ENCODE data around the gene ARHGEF11.

Gene ARHGEF11

GRCh38 chr1:156947818-156948525 is 97.6 kb downstream of the ARHGEF11 start:
- no peaks in the 10 kb centered on the region for H3K9me3 ChIP-seq (replicated peaks in 1 of 11)
- H3K4me3 ChIP-seq, result no peak overlapping the region
- H3K27ac ChIP-seq, result no peak overlapping the region
- peaks cover 0 to 92% (median 6%) of the 10 kb centered on the region in 11 experiments; a peak in 8 of 22 replicates for H4K20me1 ChIP-seq
- H3K27me3 ChIP-seq, result no peaks in the 10 kb centered on the region
- no peak overlapping the region for H3K9ac ChIP-seq
- TF ChIP-seq Cebpa-rat (IDR thresholded peaks at IDR 0.05), result no peak
- peaks cover 0 to 7% (median 0%) of the 10 kb centered on the region in 10 experiments; a peak in 1 of 20 replicates for H3K4me1 ChIP-seq
- peaks cover 99 to 100% (median 100%) of the 10 kb centered on the region in 11 experiments for H3K36me3 ChIP-seq
- no peak overlapping the region for H3K4me2 ChIP-seq

GRCh38 chr1:156947127-156947526 is 98.4 kb downstream of the ARHGEF11 start:
- H3K27me3 ChIP-seq, result no peaks in the 10 kb centered on the region
- H4K20me1 ChIP-seq, result peaks cover 0 to 93% (median 6%) of the 10 kb centered on the region in 11 experiments; a peak in 8 of 22 replicates
- peaks cover 0 to 7% (median 0%) of the 10 kb centered on the region in 10 experiments; a peak in 1 of 20 replicates for H3K4me1 ChIP-seq
- no peaks in the 10 kb centered on the region for H3K9me3 ChIP-seq (replicated peaks in 1 of 11)
- TF ChIP-seq Cebpa-rat (IDR thresholded peaks at IDR 0.05), result no peak
- H3K4me2 ChIP-seq, result no peak overlapping the region
- H3K27ac ChIP-seq, result no peak overlapping the region
- no peak overlapping the region for H3K4me3 ChIP-seq
- H3K9ac ChIP-seq, result no peak overlapping the region
- H3K36me3 ChIP-seq, result peaks cover 100% of the 10 kb centered on the region in 11 experiments

- TF ChIP-seq Cebpa-rat (IDR thresholded peaks at IDR 0.05), result no peak
- Histone ChIP-seq H3K4me2 (no peak overlapping the region), H3K27me3 (no peaks in the 10 kb centered on the region), H3K9ac (no peak overlapping the region), H4K20me1 (peaks cover 0 to 98% (median 6%) of the 10 kb centered on the region in 11 experiments; a peak in 11 of 22 replicates), H3K9me3 (replicated peaks in 1 of 11) (no peaks in the 10 kb centered on the region), H3K4me3 (no peak overlapping the region), H3K36me3 (peaks cover 100% of the 10 kb centered on the region in 11 experiments), H3K4me1 (peaks cover 0 to 1% (median 0%) of the 10 kb centered on the region in 10 experiments; a peak in 1 of 20 replicates), H3K27ac (no peak overlapping the region)
Observed at GRCh38 chr1:156945881-156946661, 99.5 kb downstream of the ARHGEF11 start.

GRCh38 chr1:156944848-156945247 is 100.7 kb downstream of the ARHGEF11 start:
- H3K27me3 ChIP-seq, result no peaks in the 10 kb centered on the region
- H3K4me3 ChIP-seq, result no peak overlapping the region
- no peak overlapping the region for H3K4me2 ChIP-seq
- no peaks in the 10 kb centered on the region for H3K9me3 ChIP-seq (replicated peaks in 1 of 11)
- H3K36me3 ChIP-seq, result peaks cover 100% of the 10 kb centered on the region in 11 experiments
- no peaks in the 10 kb centered on the region; a peak in 2 of 20 replicates for H3K4me1 ChIP-seq
- no peak overlapping the region for H3K9ac ChIP-seq
- H3K27ac ChIP-seq, result no peak overlapping the region
- no peak for TF ChIP-seq Cebpa-rat (IDR thresholded peaks at IDR 0.05)
- H4K20me1 ChIP-seq, result peaks cover 0 to 98% (median 8%) of the 10 kb centered on the region in 11 experiments; a peak in 11 of 22 replicates

- H3K4me3 ChIP-seq, result no peak overlapping the region
- no peak for TF ChIP-seq Cebpa-rat (IDR thresholded peaks at IDR 0.05)
- H3K36me3 ChIP-seq, result peaks cover 100% of the 10 kb centered on the region in 11 experiments
- peaks cover 0 to 98% (median 8%) of the 10 kb centered on the region in 11 experiments; a peak in 11 of 22 replicates for H4K20me1 ChIP-seq
- H3K27ac ChIP-seq, result no peak overlapping the region
- H3K9me3 ChIP-seq (replicated peaks in 1 of 11), result no peaks in the 10 kb centered on the region
- H3K4me1 ChIP-seq, result peaks cover 0 to 4% (median 0%) of the 10 kb centered on the region in 10 experiments; a peak in 3 of 20 replicates
- no peaks in the 10 kb centered on the region for H3K27me3 ChIP-seq
- H3K4me2 ChIP-seq, result no peak overlapping the region
- H3K9ac ChIP-seq, result no peak overlapping the region
Observed at GRCh38 chr1:156944268-156944667, 101.3 kb downstream of the ARHGEF11 start.

- Histone ChIP-seq H3K4me1 (peaks cover 0 to 7% (median 3%) of the 10 kb centered on the region in 10 experiments; a peak in 8 of 20 replicates), H3K4me2 (no peak overlapping the region), H3K9ac (no peak overlapping the region), H3K27me3 (no peaks in the 10 kb centered on the region), H3K36me3 (peaks cover 100% of the 10 kb centered on the region in 11 experiments), H3K4me3 (no peak overlapping the region), H3K27ac (no peak overlapping the region), H3K9me3 (replicated peaks in 1 of 11) (no peaks in the 10 kb centered on the region), H4K20me1 (peaks cover 0 to 99% (median 13%) of the 10 kb centered on the region in 11 experiments; a peak in 12 of 22 replicates)
- TF ChIP-seq Cebpa-rat (IDR thresholded peaks at IDR 0.05), result no peak
Observed at GRCh38 chr1:156943756-156944155, 101.8 kb downstream of the ARHGEF11 start.

- Histone ChIP-seq H4K20me1 (peaks cover 0 to 99% (median 24%) of the 10 kb centered on the region in 11 experiments; a peak in 14 of 22 replicates), H3K36me3 (peaks cover 99 to 100% (median 100%) of the 10 kb centered on the region in 11 experiments), H3K27ac (no peak overlapping the region), H3K9ac (no peak overlapping the region), H3K4me3 (no peak overlapping the region), H3K4me2 (no peak overlapping the region), H3K4me1 (peaks cover 0 to 14% (median 7%) of the 10 kb centered on the region in 10 experiments; a peak in 10 of 20 replicates), H3K27me3 (no peaks in the 10 kb centered on the region), H3K9me3 (replicated peaks in 1 of 11) (no peaks in the 10 kb centered on the region)
- no peak for TF ChIP-seq Cebpa-rat (IDR thresholded peaks at IDR 0.05)
Observed at GRCh38 chr1:156942576-156942975, 103.0 kb downstream of the ARHGEF11 start.

GRCh38 chr1:156942176-156942575 is 103.4 kb downstream of the ARHGEF11 start:
- H3K9me3 ChIP-seq (replicated peaks in 1 of 11), result no peaks in the 10 kb centered on the region
- no peaks in the 10 kb centered on the region for H3K27me3 ChIP-seq
- H3K4me2 ChIP-seq, result no peak overlapping the region
- no peak overlapping the region for H3K4me3 ChIP-seq
- peaks cover 0 to 100% (median 28%) of the 10 kb centered on the region in 11 experiments; a peak in 14 of 22 replicates for H4K20me1 ChIP-seq
- H3K4me1 ChIP-seq, result peaks cover 0 to 18% (median 8%) of the 10 kb centered on the region in 10 experiments; a peak in 13 of 20 replicates
- no peak for TF ChIP-seq Cebpa-rat (IDR thresholded peaks at IDR 0.05)
- no peak overlapping the region for H3K9ac ChIP-seq
- H3K27ac ChIP-seq, result no peak overlapping the region
- H3K36me3 ChIP-seq, result peaks cover 99 to 100% (median 100%) of the 10 kb centered on the region in 11 experiments

- no peak overlapping the region for H3K9ac ChIP-seq
- peaks cover 97 to 100% (median 100%) of the 10 kb centered on the region in 11 experiments for H3K36me3 ChIP-seq
- no peaks in the 10 kb centered on the region for H3K27me3 ChIP-seq
- H3K4me1 ChIP-seq, result peaks cover 0 to 22% (median 10%) of the 10 kb centered on the region in 10 experiments; a peak in 13 of 20 replicates
- peaks cover 0 to 100% (median 32%) of the 10 kb centered on the region in 11 experiments; a peak in 14 of 22 replicates for H4K20me1 ChIP-seq
- H3K4me3 ChIP-seq, result no peak overlapping the region
- TF ChIP-seq Cebpa-rat (IDR thresholded peaks at IDR 0.05), result no peak
- no peak overlapping the region for H3K27ac ChIP-seq
- no peak overlapping the region for H3K4me2 ChIP-seq
- no peaks in the 10 kb centered on the region for H3K9me3 ChIP-seq (replicated peaks in 1 of 11)
Observed at GRCh38 chr1:156941675-156942074, 103.9 kb downstream of the ARHGEF11 start.
